ENCODE data around the gene ECHS1. TPM values are rescaled to one million over a fixed set of nuclear protein-coding genes. Genes with fewer than 3 reads are reported as not detected.

Gene ECHS1
- total and polyA plus RNA-seq, 9 of the 15 experiments (the other 6 are each of a cell fraction or from before 2014, with no cell fraction given) = 16.6 to 100 (median 68.1) TPM

GRCh38 chr10:133350283-133350949, 22.7 kb downstream of the ECHS1 start:
- no peak for DNase-seq (ENCODE audit: extremely low read depth in 1 of 4, low spot score in 3 of 4)
- ChIA-PET POLR2A (no interaction called here), CTCF (ENCODE audit: low intra/inter-chr PET ratio) (no interaction called here)
- no TSS peak for BruUV-seq (replicated peaks)
- Histone ChIP-seq H3K27me3 (ENCODE audit: control insufficient read depth in 2 of 2, insufficient read depth in 2 of 2, low read length in 2 of 2) (no peaks in the 10 kb centered on the region; a peak in 1 of 5 replicates), H2AFZ (ENCODE audit: low read depth, low read length) (no peak overlapping the region), H3K4me1 (replicated peaks in 1 of 2; ENCODE audit: control insufficient read depth in 2 of 2, insufficient read depth in 2 of 2, low read length in 2 of 2) (peaks cover 0 to 55% of the 10 kb centered on the region in 2 experiments; a peak in 2 of 5 replicates), H3K36me3 (ENCODE audit: control insufficient read depth, insufficient read depth, low read length) (peaks cover under 1% of the 10 kb centered on the region; the same call in 1 of the 3 replicates), H3K27ac (ENCODE audit: extremely low read depth, low read depth, low read length) (no peak overlapping the region), H3K9me3 (replicated peaks; ENCODE audit: control insufficient read depth, insufficient read depth, low read depth, low read length) (no peaks in the 10 kb centered on the region), H3K9me1 (ENCODE audit: control insufficient read depth, insufficient read depth, low read length) (no peaks in the 10 kb centered on the region), H3K79me2 (ENCODE audit: control insufficient read depth, insufficient read depth, low read length) (no peaks in the 10 kb centered on the region), H4K20me1 (replicated peaks; ENCODE audit: control insufficient read depth, insufficient read depth, low read length) (no peaks in the 10 kb centered on the region), H3K4me2 (ENCODE audit: insufficient read depth, low read length) (no peak overlapping the region), H3K9ac (ENCODE audit: insufficient read depth in 1 of 2, low read depth in 2 of 2, low read length in 2 of 2) (no peak overlapping the region; a peak in 1 of 4 replicates), H3K4me3 (no peak overlapping the region)
- intact Hi-C loops (cut with micrococcal nuclease) = no loop called here
- FAIRE-seq = no peak
- TF ChIP-seq ZNF263 (CRISPR knock-in tag; IDR thresholded peaks at IDR 0.05; ENCODE audit: borderline replicate concordance) (peak; percentile 74), KDM5B (IDR thresholded peaks at IDR 0.05; ENCODE audit: insufficient replicate concordance, low read depth, low read length) (peak; percentile 31), ZNF740 (CRISPR knock-in tag; IDR thresholded peaks at IDR 0.05) (peak; percentile 68; the same call in 1 of the 2 replicates), ZNF740 (tag; IDR thresholded peaks at IDR 0.05) (no peak), ZNF121 (CRISPR knock-in tag; conservative IDR thresholded peaks at IDR 0.05) (no peak), USF1 (CRISPR knock-in tag; IDR thresholded peaks at IDR 0.05) (peak; percentile 23; the same call in 1 of the 2 replicates), ZNF282 (CRISPR knock-in tag; IDR thresholded peaks at IDR 0.05) (no peak)
- in situ Hi-C loops (cut with MboI) = no loop called here
- ATAC-seq = no peak
- WGBS (ENCODE audit: insufficient coverage, low coverage, missing lambda C conversion rate) = 47% methylated on average over 3 of the region's 12 CpGs
